ENCODE results near the gene EIF2B5.
"Not testable (repeated sequence)": the region's sequence is repeated elsewhere in the genome, so short reads cannot be mapped to it uniquely, and the experiment has no call there.

DNA sequence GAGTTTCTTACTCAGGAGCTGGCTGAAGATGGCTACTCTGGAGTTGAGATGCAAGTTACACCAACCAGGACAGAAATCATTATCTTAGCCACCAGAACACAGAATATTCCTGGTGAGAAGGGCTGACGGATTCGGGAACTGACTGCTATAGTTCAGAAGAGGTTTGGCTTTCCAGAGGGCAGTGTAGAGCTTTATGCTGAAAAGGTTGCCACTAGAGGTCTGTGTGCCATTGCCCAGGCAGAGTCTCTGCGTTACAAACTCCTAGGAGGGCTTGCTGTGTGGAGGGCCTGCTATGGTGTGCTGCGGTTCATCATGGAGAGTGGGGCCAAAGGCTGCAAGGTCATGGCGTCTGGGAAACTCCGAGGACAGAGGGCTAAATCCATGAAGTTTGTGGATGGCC lies 14.6 kb downstream of the EIF2B5 start:
- TF ChIP-seq, protein P1, sequence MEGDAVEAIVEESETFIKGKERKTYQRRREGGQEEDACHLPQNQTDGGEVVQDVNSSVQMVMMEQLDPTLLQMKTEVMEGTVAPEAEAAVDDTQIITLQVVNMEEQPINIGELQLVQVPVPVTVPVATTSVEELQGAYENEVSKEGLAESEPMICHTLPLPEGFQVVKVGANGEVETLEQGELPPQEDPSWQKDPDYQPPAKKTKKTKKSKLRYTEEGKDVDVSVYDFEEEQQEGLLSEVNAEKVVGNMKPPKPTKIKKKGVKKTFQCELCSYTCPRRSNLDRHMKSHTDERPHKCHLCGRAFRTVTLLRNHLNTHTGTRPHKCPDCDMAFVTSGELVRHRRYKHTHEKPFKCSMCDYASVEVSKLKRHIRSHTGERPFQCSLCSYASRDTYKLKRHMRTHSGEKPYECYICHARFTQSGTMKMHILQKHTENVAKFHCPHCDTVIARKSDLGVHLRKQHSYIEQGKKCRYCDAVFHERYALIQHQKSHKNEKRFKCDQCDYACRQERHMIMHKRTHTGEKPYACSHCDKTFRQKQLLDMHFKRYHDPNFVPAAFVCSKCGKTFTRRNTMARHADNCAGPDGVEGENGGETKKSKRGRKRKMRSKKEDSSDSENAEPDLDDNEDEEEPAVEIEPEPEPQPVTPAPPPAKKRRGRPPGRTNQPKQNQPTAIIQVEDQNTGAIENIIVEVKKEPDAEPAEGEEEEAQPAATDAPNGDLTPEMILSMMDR (IDR thresholded peaks at IDR 0.05): not testable (repeated sequence)
- not testable (repeated sequence) for TF ChIP-seq POLR2A (IDR thresholded peaks at IDR 0.05)
